ENCODE measurements around the gene MTF1.
A peak's percentile ranks its signal among the peaks of the same experiment; 100 is the strongest.

The MTF1 gene

DNA sequence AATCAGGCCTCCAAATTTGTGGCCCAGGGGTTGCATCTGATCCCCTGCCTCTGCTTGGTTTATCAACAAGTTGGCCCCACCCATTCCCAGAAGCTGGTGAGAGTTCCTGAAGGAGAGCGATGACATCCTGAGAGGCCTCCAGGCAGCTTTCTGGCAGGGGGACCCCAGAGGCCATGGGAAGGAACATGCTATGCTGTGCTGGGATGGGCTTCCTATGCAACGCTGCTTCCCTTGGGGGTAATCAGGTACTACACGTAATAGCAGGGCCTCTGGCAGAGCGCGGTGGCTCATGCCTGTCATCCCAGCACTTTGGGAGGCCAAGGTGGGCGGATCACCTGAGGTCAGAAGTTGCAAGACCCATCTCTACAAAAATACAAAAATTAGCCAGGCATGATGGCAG, 8.4 kb upstream of the MTF1 start:
- no peak for DNase-seq (ENCODE audit: low spot score)

DNA sequence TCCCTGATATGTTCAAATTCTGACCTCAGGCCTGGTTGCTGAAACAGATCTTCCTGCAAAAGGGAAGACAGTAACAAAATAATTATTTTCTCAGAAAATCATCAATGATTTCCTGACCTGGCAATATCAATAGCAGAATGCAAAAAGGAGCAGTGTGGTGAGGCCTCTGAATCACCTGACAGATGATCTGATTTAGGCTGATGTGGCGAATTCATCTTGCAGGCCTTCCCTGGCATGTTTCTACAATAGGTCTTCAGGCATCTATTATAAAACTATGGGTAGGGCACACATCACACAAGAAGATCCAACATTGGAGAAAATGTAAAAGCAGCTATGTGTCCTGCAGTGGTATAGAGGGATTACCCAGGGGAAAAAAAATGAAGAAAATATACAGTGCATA, 7.1 kb upstream of the MTF1 start:
- no peak for DNase-seq (ENCODE audit: low spot score)

DNA sequence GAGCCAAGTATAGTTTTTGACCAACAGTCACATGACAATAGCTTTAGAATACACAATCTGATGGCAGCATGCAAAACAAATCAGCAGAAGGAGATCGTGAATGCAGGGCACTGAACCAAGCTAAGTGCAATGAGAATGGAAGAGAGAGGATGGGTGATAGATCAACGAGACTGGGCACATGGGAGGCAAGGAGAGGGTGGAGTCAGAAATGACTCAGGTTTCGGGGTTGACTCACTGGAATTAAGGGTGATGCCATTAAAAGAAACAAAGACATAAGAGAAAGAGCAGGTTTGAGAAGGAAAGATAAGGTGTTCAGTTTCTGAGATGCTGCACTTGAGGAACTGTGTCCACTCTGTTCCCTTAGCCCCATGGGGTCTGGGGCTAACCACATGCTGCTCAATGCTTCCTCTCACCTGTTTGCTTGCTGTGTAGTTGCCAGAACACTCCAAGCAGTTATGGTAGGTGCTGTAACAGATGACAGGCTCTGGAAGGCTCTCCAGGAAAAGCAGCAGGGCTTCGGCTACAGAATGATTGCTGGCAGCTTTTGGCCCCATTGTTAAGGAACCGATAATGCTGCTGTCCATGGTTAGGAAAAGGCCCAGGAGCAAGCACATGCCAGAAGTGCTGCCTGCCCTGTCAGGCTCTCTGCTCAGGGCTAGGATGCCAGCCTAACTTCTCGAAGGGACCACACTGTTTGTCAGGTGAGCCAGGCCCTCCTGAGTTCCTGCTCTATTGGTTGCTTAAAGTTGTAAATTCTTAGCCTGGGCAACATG, 6.1 kb upstream of the MTF1 start:
- DNase-seq (ENCODE audit: low spot score): peak; percentile 47

DNA sequence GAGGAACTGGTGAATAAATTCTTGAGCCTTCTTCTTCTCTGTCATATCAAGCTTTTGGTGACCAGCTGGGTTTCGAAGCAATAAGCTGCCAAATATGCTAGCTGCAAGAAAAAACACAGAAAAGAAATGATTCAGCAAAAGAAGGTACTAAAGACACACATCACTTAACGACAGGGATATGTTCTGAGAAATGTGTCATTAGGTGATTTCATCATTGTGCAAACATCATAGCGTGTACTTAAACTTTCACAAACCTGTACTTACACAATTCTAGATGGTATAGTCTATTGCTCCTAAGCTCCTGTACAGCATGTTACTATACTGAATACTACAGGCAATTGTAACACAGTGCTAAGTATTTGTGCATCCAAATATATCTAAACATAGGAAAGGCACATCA, 2.9 kb upstream of the MTF1 start:
- DNase-seq (ENCODE audit: low spot score): no peak

- DNase-seq (ENCODE audit: low spot score): no peak
Measured at GRCh38 chr1:37861151-37861550, 1.8 kb upstream of the MTF1 start.

- no peak for DNase-seq (ENCODE audit: low spot score)
Measured at GRCh38 chr1:37860346-37860666, 914 bp upstream of the MTF1 start.

DNA sequence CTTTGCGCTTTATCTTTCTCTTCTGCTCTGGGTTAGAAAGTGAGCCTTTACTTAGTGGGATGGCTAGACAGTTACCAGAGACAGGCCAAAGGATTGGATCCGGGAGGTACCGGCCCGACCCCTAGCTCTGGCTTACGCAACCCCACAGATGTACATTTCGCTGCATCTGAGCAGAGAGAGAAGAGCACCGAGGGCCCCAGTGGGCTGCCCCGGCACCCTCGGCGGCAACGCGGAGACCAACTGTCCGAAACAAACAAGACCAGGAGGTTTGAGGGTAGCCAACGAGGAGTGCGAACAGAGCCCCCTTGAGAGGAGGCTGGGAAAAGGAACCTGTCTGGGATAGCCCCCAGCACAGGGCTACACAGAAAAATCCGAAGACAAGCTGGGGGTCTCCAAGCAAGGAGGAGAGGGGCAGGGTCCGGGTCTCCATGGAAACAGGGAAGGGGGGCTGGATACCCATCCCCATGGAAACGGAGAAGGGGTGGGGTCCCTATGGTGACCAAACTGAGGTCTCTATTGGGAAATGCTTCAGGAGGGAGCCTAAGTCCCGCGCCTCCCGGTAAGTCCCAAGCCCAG, 373 bp downstream of the MTF1 start:
- DNase-seq (ENCODE audit: low spot score): peak; percentile 73

- no peak for DNase-seq (ENCODE audit: low spot score)
Measured at GRCh38 chr1:37854406-37854805, 5.0 kb downstream of the MTF1 start.

GRCh38 chr1:37853157-37853556, 6.2 kb downstream of the MTF1 start:
- DNase-seq (ENCODE audit: low spot score): no peak

GRCh38 chr1:37851782-37852210, 7.6 kb downstream of the MTF1 start:
- peak; percentile 19 for DNase-seq (ENCODE audit: low spot score)

DNA sequence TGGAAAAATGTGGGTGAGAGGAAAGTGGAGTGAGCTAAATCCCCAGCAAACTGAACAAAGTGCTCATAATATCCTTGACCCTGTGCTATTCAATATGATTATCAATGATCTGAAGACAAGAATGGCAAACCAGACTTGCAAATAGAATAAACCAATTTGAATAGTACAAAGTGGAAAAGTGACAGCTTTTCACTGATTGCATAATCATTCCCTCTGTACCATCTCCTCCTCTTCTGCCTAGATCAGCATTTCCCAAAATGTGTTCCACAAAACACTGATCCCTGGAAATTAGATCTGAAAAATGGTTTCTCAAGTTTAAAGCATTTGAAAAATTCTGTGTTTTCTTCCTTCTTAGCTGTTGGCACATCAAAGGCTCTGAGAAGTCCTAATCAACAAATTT, 8.1 kb downstream of the MTF1 start:
- DNase-seq (ENCODE audit: low spot score): no peak

- DNase-seq (ENCODE audit: low spot score): no peak
Measured at GRCh38 chr1:37850352-37850955, 8.9 kb downstream of the MTF1 start.

DNA sequence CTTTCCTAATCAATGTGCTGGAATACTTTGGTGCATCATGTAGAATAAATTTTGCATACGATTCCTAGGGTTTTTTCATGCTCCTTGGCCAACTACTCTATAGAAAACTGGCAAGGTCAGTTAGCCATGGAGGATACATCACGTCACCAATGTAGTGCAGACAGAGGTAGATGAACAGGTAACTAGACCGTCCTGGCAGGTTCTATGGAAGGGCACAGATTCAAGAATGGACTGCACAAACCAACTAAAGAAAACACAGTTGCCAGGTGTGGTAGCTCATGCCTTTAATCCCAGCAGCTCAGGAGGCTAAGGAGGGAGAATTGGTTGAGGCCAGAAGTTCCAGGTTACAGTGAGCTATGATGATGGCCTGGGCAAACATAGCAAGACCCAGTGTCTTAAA, 9.9 kb downstream of the MTF1 start:
- no peak for DNase-seq (ENCODE audit: low spot score)

DNA sequence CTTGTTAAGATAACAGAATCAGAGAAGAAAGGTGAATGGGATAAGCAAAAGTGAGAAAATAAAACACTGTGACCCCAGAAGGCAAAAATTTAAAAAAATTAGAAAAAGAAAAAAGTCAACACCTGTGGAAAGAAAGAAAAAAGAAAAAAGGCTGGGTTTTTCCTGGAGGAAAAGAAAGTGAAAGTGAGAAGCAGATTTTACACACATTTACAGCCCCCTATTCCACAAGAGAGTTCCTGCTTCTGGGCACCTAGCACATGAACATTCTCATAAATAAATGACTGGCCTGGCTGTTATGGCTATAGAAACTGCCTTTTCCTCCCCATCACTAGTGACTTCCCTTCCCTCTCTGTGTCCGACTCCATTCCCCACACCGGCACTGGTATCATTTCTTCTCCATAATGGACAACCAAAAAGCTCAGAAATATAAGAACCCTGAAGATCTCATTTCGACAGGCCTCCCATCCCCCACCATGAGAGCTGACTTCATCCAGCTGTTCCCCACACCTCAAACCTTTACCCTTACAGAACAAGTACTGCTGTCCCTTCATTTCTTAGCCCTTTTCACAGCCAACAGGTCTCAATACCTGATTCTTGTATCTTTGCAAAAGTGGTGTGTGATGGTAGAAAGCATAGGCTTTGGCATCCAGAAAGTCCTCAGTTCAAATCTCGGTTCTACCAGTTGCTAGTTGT, 12.6 kb downstream of the MTF1 start:
- DNase-seq (ENCODE audit: low spot score): no peak

DNA sequence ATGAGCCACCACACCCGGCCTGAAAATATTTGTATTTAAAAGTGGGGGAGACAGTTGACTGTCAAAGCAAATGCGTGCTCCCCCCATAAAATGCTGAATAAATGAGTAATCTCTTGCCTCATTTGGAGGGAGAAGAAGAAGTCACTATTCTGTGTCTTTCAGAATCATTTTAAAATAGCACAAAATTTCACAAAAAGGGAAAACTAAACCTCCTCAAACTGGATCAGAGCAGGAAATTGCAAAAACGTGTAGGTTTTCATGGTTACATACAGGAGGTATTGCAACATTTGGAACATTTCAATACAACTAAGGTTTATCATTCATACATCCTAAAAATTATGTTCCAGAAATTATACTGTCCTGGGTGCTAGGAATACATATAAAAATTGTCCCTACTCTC, 13.6 kb downstream of the MTF1 start:
- DNase-seq (ENCODE audit: low spot score): no peak

DNA sequence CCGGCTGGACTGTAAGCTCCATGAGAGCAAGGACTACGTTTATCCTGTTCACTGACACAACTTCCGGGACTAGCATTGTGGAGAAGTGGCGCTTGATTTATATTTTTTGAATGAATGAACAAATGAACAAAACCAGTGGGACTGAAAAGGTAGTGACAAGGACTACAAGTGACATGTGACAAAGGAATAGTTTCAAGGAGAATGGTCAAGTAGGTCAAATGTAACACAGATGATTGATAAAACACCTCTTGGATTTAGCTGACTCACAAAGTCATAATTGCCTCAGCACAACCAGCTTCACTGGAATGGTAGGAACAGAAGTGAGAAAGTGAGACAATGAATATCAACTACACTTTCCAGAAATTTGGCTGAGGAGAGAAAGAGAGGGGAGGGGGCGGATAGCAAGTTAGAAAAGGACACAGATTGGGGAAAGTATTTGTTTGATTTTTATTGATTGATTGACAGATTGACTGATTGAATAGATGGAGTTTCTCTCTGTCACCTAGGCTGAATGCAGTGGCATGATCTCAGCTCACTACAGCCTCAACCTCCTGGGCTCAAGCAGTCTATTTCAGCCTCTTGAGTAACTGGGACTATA, 14.2 kb downstream of the MTF1 start:
- no peak for DNase-seq (ENCODE audit: low spot score)

GRCh38 chr1:37844536-37844935, 14.9 kb downstream of the MTF1 start:
- DNase-seq (ENCODE audit: low spot score): no peak

DNA sequence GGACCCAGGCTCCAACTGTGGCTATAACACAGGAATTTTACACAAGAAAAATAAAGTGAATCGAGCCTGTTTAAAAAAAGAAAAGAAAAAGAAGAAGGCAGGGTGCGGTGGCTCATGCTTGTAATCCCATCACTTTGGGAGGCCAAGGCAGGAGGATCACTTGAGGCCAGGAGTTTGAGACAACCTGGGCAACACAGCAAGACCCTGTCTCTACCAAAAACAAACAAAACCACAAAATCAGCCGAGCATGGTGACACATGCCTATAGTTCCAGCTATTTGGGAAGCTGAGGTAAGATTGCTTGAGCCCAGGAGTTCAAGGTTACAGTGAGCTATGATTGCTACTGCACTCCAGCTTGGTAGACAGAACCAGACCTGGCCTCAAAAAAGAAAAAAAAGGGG, 17.7 kb downstream of the MTF1 start:
- DNase-seq (ENCODE audit: low spot score): no peak

DNA sequence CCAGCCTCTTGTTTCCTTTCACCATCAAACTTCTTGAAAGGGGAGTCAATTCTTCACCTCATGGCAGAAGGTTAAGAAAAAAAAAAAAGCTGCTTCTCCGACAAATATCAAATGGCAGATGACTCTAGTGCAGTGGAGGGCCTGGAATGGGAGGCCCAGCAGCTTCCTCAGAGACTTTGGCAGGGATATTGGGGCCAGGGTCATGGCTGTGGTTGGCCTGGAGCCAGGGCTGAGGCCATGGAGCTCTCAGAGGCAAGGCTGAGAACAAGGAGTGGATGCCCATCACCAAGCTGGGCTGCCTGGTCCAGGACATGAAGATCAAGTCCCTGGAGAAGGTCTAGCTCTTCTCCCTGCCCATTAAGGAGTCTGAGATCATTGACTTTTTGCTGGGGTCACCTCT, 18.7 kb downstream of the MTF1 start:
- no peak for DNase-seq (ENCODE audit: low spot score)

GRCh38 chr1:37839676-37840075, 19.7 kb downstream of the MTF1 start:
- DNase-seq (ENCODE audit: low spot score): no peak

- DNase-seq (ENCODE audit: low spot score): no peak
Measured at GRCh38 chr1:37836788-37837187, 22.6 kb downstream of the MTF1 start.

GRCh38 chr1:37831809-37832208, 27.6 kb downstream of the MTF1 start:
- DNase-seq (ENCODE audit: low spot score): no peak

DNA sequence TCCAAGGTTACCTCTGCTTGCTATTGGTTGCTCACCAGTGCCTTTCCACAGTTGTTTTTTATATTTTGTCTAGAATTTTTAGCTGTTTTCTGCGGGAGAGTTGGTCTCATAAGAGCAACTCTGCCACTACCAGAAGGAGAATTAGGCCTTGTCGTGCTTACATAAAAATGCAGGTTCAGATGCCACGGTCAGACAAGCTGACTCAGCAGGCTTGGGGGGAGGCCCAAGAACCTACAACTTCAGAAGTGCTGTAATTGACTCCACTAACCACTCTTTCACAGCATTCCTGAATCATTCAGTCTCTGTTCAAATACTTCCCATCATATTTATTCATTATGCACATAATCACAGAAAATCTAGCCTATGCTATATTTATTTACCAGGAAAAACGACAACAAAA, 28.3 kb downstream of the MTF1 start:
- no peak for DNase-seq (ENCODE audit: low spot score)

Measured in GM03348 (cell line).